Bronchial epithelial cell (primary cell): ENCODE data around the gene PPP3CB. TPM values are rescaled to one million over a fixed set of nuclear protein-coding genes. Genes with fewer than 3 reads are reported as not detected.
A peak's percentile ranks its signal among the peaks of the same experiment; 100 is the strongest.

Experiments used
- DNase-seq: peaks from one replicate; pipeline ENCODE4 v3.0.0-alpha.2; 2010; ENCODE audit warnings: low read depth
- FAIRE-seq: peaks from 2 replicates; lab custom pipeline; 2011; peaks lifted over from hg19 to GRCh38; lab: Jason Lieb, UNC
- H3K27me3 ChIP-seq: 2 replicates; pipeline ENCODE4 v1.5.1; 2011; ENCODE audit warnings: low read length; ENCODE audit not compliant: control insufficient read depth, insufficient read depth
- H3K36me3 ChIP-seq: 2 replicates; pipeline ENCODE4 v1.5.1; 2011; ENCODE audit warnings: low read length; ENCODE audit not compliant: control insufficient read depth, insufficient read depth
- H3K4me3 ChIP-seq: 2 replicates; pipeline ENCODE4 v1.5.1; 2011; ENCODE audit warnings: mild to moderate bottlenecking, low read depth, low read length, control low read depth
- CTCF ChIP-seq: IDR thresholded peaks from 2 replicates; pipeline ENCODE4 v1.5.1; 2011; ENCODE audit warnings: mild to moderate bottlenecking, moderate library complexity, low read length, control low read depth, inconsistent platforms; ENCODE audit not compliant: insufficient read depth, severe bottlenecking
- total RNA-seq: library from RNA; depleted of rRNA; stranded (reverse); fragments of >200 nt; gene quantifications from 2 replicates; pipeline ENCODE4 v1.2.1, GENCODE V29; 2014

The PPP3CB gene
- total RNA-seq, 1 donor from 2014 or later, result 24.7 TPM

- H3K4me3 ChIP-seq, result peak overlapping the region; percentile 88
- DNase-seq (peak; percentile 86), FAIRE-seq (no peak)
- no peaks in the 10 kb centered on the region for H3K36me3 ChIP-seq
- H3K27me3 ChIP-seq, result no peaks in the 10 kb centered on the region
- TF ChIP-seq CTCF, result no peak
These were observed 81.4 kb downstream of the PPP3CB start for GRCh38 chr10:73414230-73414945.

GRCh38 chr10:73413528-73414229, 82.1 kb downstream of the PPP3CB start, which contains the start of gene ANXA7:
ANXA7 (minus strand) TSS chr10:73414058; CDS start chr10:73400856, 13,202 bp downstream.
- Histone ChIP-seq H3K36me3 (no peaks in the 10 kb centered on the region), H3K27me3 (no peaks in the 10 kb centered on the region), H3K4me3 (peak within 1 kb of the TSS; percentile 88)
- DNase-seq, result peak; percentile 75
- peak; percentile 23 for TF ChIP-seq CTCF
- no peak for FAIRE-seq

- FAIRE-seq, result no peak
- no peaks in the 10 kb centered on the region for H3K27me3 ChIP-seq
- peak overlapping the region; percentile 88 for H3K4me3 ChIP-seq
- DNase-seq, result peak; percentile 47
- H3K36me3 ChIP-seq, result no peaks in the 10 kb centered on the region
- TF ChIP-seq CTCF, result no peak
These were observed 82.7 kb downstream of the PPP3CB start for GRCh38 chr10:73413108-73413527.

GRCh38 chr10:73410897-73411296, 84.9 kb downstream of the PPP3CB start:
- FAIRE-seq (no peak), DNase-seq (no peak)
- Histone ChIP-seq H3K4me3 (no peak overlapping the region), H3K27me3 (no peaks in the 10 kb centered on the region), H3K36me3 (no peaks in the 10 kb centered on the region)
- no peak for TF ChIP-seq CTCF

GRCh38 chr10:73408978-73409521, 86.8 kb downstream of the PPP3CB start:
- no peak for FAIRE-seq
- DNase-seq, result no peak
- Histone ChIP-seq H3K36me3 (no peaks in the 10 kb centered on the region), H3K27me3 (no peaks in the 10 kb centered on the region), H3K4me3 (no peak overlapping the region)
- TF ChIP-seq CTCF, result no peak
